Progenitor cell of endocrine pancreas (in vitro differentiated cells): ENCODE data around the gene RWDD2A. TPM values are rescaled to one million over a fixed set of nuclear protein-coding genes. Genes with fewer than 3 reads are reported as not detected.
"Not testable (repeated sequence)": the region's sequence is repeated elsewhere in the genome, so short reads cannot be mapped to it uniquely, and the experiment has no call there.

Source experiments
- DNase-seq: peaks from one replicate; pipeline ENCODE4 v3.0.0; 2021; ENCODE audit warnings: low spot score; ENCODE audit not compliant: unreplicated experiment
- H3K27ac Mint-ChIP-seq: 2 replicates; pipeline ENCODE4 v1.8.0; 2021; ENCODE audit warnings: mild to moderate bottlenecking, moderate library complexity, mixed read lengths
- H3K27me3 Mint-ChIP-seq: 2 replicates; pipeline ENCODE4 v1.8.0; 2021; ENCODE audit warnings: mixed read lengths
- H3K36me3 Mint-ChIP-seq: 2 replicates; pipeline ENCODE4 v1.8.0; 2022; ENCODE audit warnings: mixed read lengths; ENCODE audit not compliant: insufficient read depth
- H3K4me1 Mint-ChIP-seq: 2 replicates; pipeline ENCODE4 v1.8.0; 2021; ENCODE audit warnings: low read depth, mixed read lengths
- H3K4me3 Mint-ChIP-seq: 2 replicates; pipeline ENCODE4 v1.8.0; 2021; ENCODE audit warnings: low read depth, mild to moderate bottlenecking, moderate library complexity, mixed read lengths
- H3K9me3 Mint-ChIP-seq: 2 replicates; pipeline ENCODE4 v1.8.0; 2021; ENCODE audit warnings: low read depth, mixed read lengths
- CTCF ChIP-seq: fragments of 200-600 bp; sonication (generic); IDR thresholded peaks from one replicate; pipeline ENCODE4 v1.5.0; 2021; ENCODE audit warnings: antibody characterized with exemption, mild to moderate bottlenecking; ENCODE audit not compliant: unreplicated experiment
- total RNA-seq: library from RNA; stranded (reverse); gene quantifications from 2 replicates; pipeline ENCODE4 v1.2.1, GENCODE V29; 2021

RWDD2A gene
- total RNA-seq, 1 donor from 2014 or later = 7.6 TPM

GRCh38 chr6:83188501-83188900 is 4.7 kb upstream of the RWDD2A start:
- no peaks in the 10 kb centered on the region for H3K9me3 Mint-ChIP-seq
- peaks cover 21% of the 10 kb centered on the region for H3K36me3 Mint-ChIP-seq
- no peaks in the 10 kb centered on the region for H3K27me3 Mint-ChIP-seq
- peaks cover 14% of the 10 kb centered on the region for H3K4me1 Mint-ChIP-seq
- H3K4me3 Mint-ChIP-seq = no peak overlapping the region
- TF ChIP-seq CTCF = no peak
- peak overlapping the region; percentile 24 for H3K27ac Mint-ChIP-seq
- no peak for DNase-seq

GRCh38 chr6:83190626-83191025 is 2.5 kb upstream of the RWDD2A start:
- Mint-ChIP-seq H3K27ac (peak overlapping the region; percentile 76), H3K27me3 (no peaks in the 10 kb centered on the region), H3K4me3 (peak overlapping the region; percentile 99), H3K9me3 (no peaks in the 10 kb centered on the region), H3K4me1 (peaks cover 23% of the 10 kb centered on the region), H3K36me3 (peaks cover 12% of the 10 kb centered on the region)
- no peak for TF ChIP-seq CTCF
- no peak for DNase-seq

- not testable (repeated sequence) for H3K9me3 Mint-ChIP-seq, H3K27me3 Mint-ChIP-seq, DNase-seq
- peak overlapping the region; percentile 99 for H3K27ac Mint-ChIP-seq
- peak overlapping the region; percentile 99 for H3K4me3 Mint-ChIP-seq
- H3K36me3 Mint-ChIP-seq = peaks cover 10% of the 10 kb centered on the region
- peaks cover 23% of the 10 kb centered on the region for H3K4me1 Mint-ChIP-seq
Observed at GRCh38 chr6:83191974-83192373, 1.2 kb upstream of the RWDD2A start.

GRCh38 chr6:83192456-83192855 is 701 bp upstream of the RWDD2A start:
- TF ChIP-seq CTCF = no peak
- Mint-ChIP-seq H3K4me1 (peaks cover 23% of the 10 kb centered on the region), H3K27me3 (no peaks in the 10 kb centered on the region), H3K36me3 (peaks cover 13% of the 10 kb centered on the region), H3K9me3 (no peaks in the 10 kb centered on the region), H3K27ac (peak overlapping the region; percentile 99), H3K4me3 (peak overlapping the region; percentile 99)
- no peak for DNase-seq

- TF ChIP-seq CTCF = no peak
- Mint-ChIP-seq H3K27ac (peak overlapping the region; percentile 86), H3K9me3 (no peaks in the 10 kb centered on the region), H3K27me3 (no peaks in the 10 kb centered on the region), H3K4me1 (peaks cover 24% of the 10 kb centered on the region), H3K36me3 (peaks cover 11% of the 10 kb centered on the region), H3K4me3 (peak overlapping the region; percentile 99)
- peak; percentile 62 for DNase-seq
Observed at GRCh38 chr6:83193747-83194566, 800 bp downstream of the RWDD2A start.
